ENCODE results near the gene SAMD4A.
"Not testable (repeated sequence)": the region's sequence is repeated elsewhere in the genome, so short reads cannot be mapped to it uniquely, and the experiment has no call there.

The SAMD4A gene

DNA sequence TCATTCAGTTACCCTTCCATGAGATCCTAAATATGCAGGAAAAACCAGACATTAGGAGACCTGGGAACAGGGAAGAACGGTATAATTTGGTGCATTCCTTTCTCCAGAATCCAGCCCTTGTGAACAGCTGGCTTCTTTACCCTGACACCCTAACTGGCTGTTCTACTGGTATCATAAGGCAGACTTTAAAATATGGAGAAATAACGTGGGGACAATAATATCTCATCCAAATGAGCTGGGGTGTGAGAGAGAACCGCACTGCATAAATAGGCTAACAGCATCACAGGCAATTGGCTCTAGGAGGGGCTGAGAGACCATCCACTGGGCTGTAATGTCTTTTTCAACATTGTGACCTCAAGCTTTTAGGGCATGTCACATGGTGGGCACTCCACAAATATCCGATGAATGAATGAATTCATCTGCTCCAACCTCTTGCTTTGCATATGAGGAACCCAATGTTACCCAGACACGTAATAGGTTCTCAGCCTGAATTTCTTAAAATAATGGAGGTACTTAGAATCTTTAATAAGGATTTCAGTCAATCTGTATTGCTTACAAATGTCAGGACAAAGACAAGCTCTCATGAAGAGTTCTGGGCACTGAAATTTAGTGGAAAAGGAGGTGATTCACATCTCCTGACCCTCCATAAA, 157.9 kb downstream of the SAMD4A start:
- DNase-seq (ENCODE audit: low read depth in 2 of 2, low spot score in 1 of 2) = no peak

GRCh38 chr14:54725998-54726397, 159.1 kb downstream of the SAMD4A start:
- no peak for DNase-seq (ENCODE audit: low read depth in 2 of 2, low spot score in 1 of 2)

- no peak for DNase-seq (ENCODE audit: low read depth in 2 of 2, low spot score in 1 of 2)
Observed at GRCh38 chr14:54727929-54728328, 161.0 kb downstream of the SAMD4A start.

DNA sequence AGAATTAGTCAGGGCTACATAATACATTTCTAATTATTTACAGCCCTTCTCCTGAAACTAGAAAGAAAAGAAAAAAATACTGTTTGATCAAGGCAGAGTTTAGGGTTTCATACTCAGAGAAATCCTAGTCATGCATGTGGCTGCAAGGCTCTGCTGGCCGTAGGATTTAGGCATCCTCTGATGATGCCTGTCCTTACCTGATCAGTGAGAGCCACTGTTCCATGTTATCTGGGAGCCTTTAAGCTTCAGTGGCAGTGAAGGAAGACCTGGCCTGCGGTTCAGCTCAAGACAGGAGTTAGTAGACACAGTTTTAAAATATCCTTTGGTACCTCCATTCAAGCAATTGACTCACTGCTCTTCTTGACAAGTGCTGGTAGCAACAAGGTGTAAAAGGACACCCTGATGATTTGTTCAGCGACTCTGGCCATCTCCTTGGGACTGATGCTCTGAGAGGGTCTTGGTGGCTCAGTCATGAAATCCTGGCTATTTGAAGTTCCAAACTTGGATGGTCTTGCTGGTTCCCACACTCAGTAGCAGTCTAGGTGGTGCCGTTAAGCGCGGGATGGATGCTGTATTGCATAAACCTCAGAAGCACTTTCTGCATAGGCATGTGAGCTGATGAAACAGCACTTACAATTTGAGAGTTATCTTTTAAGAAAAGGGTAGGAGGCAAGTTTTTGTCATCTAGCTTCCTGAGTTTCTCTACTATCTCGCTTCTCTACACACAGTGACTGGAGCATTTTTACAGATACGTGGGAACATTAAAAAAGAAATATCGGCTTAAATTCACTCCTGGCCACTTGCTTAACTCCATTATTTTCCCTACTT, 162.0 kb downstream of the SAMD4A start:
- no peak for DNase-seq (ENCODE audit: low read depth in 2 of 2, low spot score in 1 of 2)

- no peak for DNase-seq (ENCODE audit: low read depth in 2 of 2, low spot score in 1 of 2)
Observed at GRCh38 chr14:54730156-54730961, 163.4 kb downstream of the SAMD4A start.

DNA sequence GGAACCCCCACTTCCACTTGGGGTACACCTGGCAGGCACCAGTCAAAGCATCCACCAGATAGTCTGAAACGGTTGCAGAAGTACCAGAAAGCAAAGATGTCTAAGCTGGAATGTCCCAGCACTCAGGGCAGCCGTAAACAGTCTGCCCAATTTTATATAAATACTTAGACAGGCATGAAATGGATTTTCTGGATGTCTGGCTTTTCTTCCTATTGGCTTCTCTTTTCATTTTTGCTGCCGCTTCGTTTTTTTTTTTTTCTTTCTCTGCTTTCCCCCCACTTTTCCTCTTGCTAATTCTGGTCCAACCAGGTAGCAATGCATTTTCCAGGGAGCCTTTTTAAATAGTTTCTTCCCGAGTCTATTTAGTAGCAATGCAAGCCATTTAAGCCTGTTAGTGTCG, 168.0 kb downstream of the SAMD4A start:
- DNase-seq (ENCODE audit: low read depth in 2 of 2, low spot score in 1 of 2) = no peak

DNA sequence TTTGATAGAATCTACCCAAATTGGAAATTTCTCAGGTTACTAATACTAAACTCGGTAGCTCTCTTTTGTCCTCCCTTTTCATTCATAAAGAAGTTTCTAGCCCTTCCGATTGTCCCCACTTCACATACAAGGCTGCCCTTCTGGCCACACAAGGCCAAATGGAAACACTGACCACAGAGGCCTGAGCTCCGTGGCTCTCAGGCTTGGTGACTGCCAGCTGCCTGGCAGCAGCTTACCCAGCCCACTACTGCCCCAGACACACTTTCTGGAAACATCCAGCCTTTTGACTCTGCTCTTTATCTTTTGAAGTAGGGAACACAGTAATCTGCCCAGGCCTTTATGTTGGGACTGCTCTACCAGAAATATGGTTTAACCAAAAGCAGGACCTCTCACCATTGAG, 168.5 kb downstream of the SAMD4A start:
- no peak for DNase-seq (ENCODE audit: low read depth in 2 of 2, low spot score in 1 of 2)

- DNase-seq (ENCODE audit: low read depth in 2 of 2, low spot score in 1 of 2) = no peak
Observed at GRCh38 chr14:54737132-54737711, 170.3 kb downstream of the SAMD4A start.

DNA sequence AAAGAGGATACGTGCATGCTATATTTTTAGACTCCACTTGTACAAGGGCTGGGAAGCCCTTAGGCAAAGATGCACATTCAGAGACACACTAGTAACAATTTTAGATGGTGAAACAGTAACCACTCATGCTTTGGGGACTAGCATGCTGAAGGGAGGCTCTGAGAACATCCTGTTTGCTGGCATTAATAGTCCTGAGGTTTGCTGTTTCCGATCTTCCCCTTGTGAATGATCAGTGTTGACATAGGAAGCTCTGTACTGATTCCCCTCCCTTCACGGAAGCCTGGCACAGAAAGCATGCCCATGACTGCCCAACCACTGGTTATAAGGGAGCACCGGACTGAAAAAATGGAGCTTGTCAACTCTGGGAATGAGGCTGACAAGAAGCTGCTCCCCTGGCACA, 171.1 kb downstream of the SAMD4A start:
- DNase-seq (ENCODE audit: low read depth in 2 of 2, low spot score in 1 of 2) = no peak

DNA sequence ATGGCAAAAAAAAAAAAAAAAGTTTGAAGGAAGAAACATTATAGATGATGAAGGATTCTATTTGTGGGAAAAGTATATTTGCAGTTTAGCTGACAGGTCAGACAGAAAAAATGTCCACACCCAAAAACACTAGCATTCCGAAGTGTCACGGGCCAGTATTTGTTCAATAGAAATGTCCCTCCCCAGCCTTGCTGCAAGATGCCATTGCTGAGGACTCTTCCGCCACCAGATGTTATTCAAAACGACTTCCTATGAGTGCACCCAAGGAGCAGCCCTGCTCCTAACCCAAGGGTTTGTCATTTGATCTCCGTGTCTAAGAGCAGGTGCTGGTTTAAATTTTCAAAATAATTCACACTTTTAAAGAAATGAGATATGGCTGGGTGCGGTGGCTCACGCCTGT, 172.6 kb downstream of the SAMD4A start:
- no peak for DNase-seq (ENCODE audit: low read depth in 2 of 2, low spot score in 1 of 2)

DNA sequence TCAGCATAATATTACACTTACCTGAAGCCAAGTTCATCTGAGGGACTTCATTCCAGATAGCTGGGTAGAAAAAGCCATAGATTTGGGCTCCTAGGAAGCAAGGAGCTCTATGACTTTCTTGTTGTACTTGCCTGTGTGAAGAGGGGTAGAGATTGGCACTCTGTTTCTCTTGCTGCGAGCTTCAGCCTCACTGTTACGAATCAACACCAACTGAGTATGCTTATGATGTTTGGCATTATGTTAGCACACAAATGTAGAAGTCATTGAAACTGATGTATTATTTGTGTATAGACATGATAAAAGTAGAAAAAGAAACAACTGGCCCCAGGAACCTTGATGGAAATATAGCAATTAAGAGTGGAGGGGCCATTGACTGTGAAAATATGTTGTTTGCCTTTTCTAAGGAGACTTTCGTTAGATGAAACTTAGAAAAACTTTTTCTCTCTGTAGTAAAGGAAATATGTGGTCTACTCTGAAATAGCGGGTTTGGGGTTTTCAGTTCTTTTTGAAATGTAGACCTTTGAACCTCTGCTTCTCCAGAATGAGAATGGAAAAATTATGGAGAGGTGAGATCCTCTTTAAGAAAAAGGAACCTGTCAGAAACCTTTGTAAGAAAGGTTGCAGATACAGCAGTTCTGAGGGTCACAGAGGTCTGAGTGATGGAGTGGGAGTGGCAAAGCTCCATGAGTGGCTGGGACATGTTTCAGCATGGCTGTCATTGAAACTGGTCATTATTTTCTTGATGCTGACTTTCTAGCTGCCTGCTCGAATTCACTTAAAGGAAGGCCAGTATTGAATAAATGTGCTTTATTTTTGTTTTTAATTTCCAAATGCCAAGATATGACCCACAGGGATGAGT, 175.8 kb downstream of the SAMD4A start:
- no peak for DNase-seq (ENCODE audit: low read depth in 2 of 2, low spot score in 1 of 2)

DNA sequence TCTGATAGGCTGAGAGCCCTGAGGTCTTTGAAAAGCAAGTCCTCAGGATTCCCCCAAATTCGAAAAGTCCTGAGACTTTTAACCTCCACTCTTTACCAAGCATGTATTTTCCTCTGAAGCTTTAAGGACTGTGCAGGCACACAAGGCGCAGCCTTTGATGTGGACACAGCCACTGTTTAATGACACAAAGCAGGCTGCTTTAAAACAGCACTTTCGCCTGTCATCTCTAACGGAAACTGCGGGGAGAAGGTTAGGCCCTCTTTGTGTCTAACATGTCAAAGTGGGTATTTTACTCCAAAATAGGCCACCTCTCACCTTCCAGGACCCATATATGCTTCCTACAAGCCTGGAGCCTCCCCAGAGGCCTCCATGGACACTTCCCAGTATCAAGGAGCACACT, 176.5 kb downstream of the SAMD4A start:
- DNase-seq (ENCODE audit: low read depth in 2 of 2, low spot score in 1 of 2) = no peak

- DNase-seq (ENCODE audit: low read depth in 2 of 2, low spot score in 1 of 2) = no peak
Observed at GRCh38 chr14:54746019-54746418, 179.1 kb downstream of the SAMD4A start.

GRCh38 chr14:54747616-54748015, 180.7 kb downstream of the SAMD4A start:
- no peak for DNase-seq (ENCODE audit: low read depth in 2 of 2, low spot score in 1 of 2)

DNA sequence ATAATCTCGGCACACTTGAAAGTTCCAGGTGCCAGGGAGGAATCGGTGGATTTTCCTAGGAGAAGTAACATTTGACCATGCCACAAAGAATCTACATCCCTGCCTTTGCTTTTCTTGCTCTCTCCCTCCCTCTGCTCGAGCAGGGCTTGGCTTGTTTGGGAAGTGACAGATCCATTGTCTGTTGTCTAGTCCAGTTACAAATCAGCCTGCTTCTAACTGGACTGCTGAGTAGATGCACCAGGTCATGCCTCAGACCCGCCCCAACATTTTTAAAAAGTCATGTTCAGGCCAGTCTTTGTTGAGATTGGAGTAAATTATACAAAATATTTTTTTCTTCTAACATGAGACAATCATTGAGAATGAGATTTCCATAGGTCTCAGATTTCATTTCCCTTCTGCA, 182.3 kb downstream of the SAMD4A start:
- no peak for DNase-seq (ENCODE audit: low read depth in 2 of 2, low spot score in 1 of 2)

DNA sequence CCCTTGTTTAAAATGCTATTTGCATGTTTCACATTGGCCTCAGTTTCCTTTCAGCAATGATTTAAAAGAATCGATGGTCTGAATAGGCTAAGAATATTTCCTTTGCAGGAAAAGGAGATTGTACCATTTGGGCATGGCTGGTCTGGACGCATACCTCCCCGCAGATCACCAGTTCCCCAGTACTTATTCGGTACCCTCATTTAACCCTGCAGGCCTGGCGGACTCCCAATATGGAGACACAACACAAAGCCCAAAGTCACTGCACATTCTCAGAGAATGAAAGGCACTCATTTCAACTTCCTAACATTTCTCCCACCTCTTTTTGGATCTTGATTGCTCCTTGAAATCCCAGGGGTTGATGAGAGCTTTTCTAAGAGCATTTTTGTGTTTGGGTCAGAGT, 182.8 kb downstream of the SAMD4A start:
- no peak for DNase-seq (ENCODE audit: low read depth in 2 of 2, low spot score in 1 of 2)

- DNase-seq (ENCODE audit: low read depth in 2 of 2, low spot score in 1 of 2) = not testable (repeated sequence)
Observed at GRCh38 chr14:54752611-54753010, 185.7 kb downstream of the SAMD4A start.

GRCh38 chr14:54753396-54753795, 186.5 kb downstream of the SAMD4A start:
- not testable (repeated sequence) for DNase-seq (ENCODE audit: low read depth in 2 of 2, low spot score in 1 of 2)

DNA sequence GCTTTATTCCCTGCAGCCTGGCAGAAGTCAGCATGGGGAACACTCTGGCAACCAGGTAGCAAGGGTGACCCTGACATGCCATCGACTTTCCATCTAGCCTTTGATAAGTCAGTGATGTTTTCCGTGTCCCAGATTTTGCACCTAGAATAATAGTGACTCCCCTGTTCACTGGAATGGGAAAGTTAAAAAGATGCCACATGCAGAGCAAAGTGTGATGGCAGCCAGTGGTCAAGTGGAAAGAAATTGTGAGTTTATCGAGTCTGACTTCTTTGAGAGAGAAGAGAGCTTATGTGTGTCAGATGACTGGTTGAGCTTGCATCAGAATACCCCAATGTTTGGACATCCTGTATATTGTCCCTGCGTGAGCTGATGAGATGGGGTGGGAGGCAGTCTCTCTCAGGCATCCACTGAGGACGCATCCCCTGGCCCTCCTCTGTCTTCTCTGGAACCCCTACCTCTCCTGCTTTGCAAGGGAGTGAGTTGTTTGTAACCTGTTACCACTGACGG, 187.2 kb downstream of the SAMD4A start:
- DNase-seq (ENCODE audit: low read depth in 2 of 2, low spot score in 1 of 2) = no peak

DNA sequence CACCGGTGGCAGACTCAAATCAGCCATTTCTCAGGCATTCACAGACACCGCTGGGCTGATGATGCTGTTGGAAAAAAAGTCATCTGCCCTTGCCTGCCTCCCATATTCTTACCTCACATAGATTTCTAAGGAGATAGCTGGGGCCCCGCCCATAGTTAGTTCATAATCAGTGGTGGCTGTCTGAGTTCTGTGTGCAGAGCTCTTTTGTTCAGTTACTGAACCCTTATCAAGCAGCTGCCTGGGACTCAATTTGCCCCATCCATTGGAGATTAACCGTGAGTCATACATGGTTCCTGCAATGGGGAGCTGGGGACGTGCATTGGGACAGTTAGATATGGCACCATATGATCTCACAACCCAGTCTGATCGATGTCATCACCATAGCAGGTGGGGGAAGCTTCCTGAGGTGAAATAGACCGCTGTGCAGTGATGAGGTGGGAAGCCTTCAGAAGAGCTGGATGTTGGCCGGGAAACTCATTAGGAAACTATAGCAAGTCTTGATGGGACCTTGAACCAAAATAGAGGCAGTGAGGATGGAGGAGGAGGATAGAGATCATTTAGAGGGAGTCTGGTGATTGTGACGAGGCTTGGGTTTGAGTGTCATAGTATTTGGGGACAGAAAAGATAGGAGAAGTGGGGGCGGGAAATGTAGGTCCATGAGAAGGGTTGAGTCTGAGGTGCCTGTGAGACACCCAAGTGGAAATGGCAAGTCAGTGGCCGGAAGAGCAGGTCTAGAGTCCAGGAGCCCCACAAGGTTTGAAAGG, 187.9 kb downstream of the SAMD4A start:
- no peak for DNase-seq (ENCODE audit: low read depth in 2 of 2, low spot score in 1 of 2)

All from stimulated activated CD8-positive, alpha-beta memory T cell treated with anti-CD3 and anti-CD28 coated beads, Interleukin-4, amount 100 ng/mL, for 1 hour (primary cell).